Common myeloid progenitor, CD34-positive (primary cell): Measurements from ENCODE around the gene CCR3. TPM values are rescaled to one million over a fixed set of nuclear protein-coding genes. Genes with fewer than 3 reads are reported as not detected.

Experiments used
- CTCF ChIA-PET: fragments of 350-600 bp; sonication (Branson Sonifier 250); formaldehyde crosslinking; loops from one replicate; lab custom pipeline; 2021; ENCODE audit warnings: antibody characterized with exemption; lab: Charles Lee
- POLR2A ChIA-PET: fragments of 350-600 bp; sonication (Branson Sonifier 250); formaldehyde crosslinking; loops from one replicate; lab custom pipeline; 2021; ENCODE audit warnings: antibody characterized with exemption; lab: Charles Lee
- DNase-seq, 3 donors: peaks; one replicate each; pipeline versions ENCODE4 v3.0.0 to v3.0.0-alpha.2; 2013
- H3K27ac ChIP-seq, 2 experiments: 1 replicate in 1 of 2; 2 replicates in 1 of 2; pipeline ENCODE4 v1.7.0; 2013; ENCODE audit warnings: inconsistent platforms in 2 of 2, low read length in 2 of 2, mild to moderate bottlenecking in 2 of 2, low read depth in 1 of 2, moderate library complexity in 1 of 2; ENCODE audit not compliant: severe bottlenecking in 2 of 2, insufficient read depth in 1 of 2, poor library complexity in 1 of 2
- H3K27me3 ChIP-seq, 5 experiments: replicated peaks in 2 of 5; 1 replicate in 3 of 5; 2 replicates in 2 of 5; pipeline versions ENCODE4 v1.6.1 to v1.7.0; 2013; ENCODE audit warnings: low read length in 4 of 5, mild to moderate bottlenecking in 2 of 5, moderate library complexity in 2 of 5, inconsistent platforms in 1 of 5; ENCODE audit not compliant: insufficient read depth in 5 of 5, control insufficient read depth in 4 of 5
- H3K36me3 ChIP-seq, 4 experiments: 1 replicate in 2 of 4; 2 replicates in 2 of 4; pipeline versions ENCODE4 v1.6.1 to v1.7.0; 2013; ENCODE audit warnings: low read length in 3 of 4, control low read depth in 1 of 4, mild to moderate bottlenecking in 1 of 4; ENCODE audit not compliant: control insufficient read depth in 4 of 4, insufficient read depth in 4 of 4
- H3K4me1 ChIP-seq, 4 experiments: 1 replicate in 3 of 4; 2 replicates in 1 of 4; pipeline versions ENCODE4 v1.6.1 to v1.7.1; 2013; ENCODE audit warnings: low read length in 3 of 4, mild to moderate bottlenecking in 3 of 4, control low read depth in 1 of 4, inconsistent platforms in 1 of 4, moderate library complexity in 1 of 4; ENCODE audit not compliant: control insufficient read depth in 4 of 4, insufficient read depth in 4 of 4; ENCODE audit errors: control extremely low read depth in 1 of 4
- H3K4me3 ChIP-seq, 7 experiments: 1 replicate in 4 of 7; 2 replicates in 3 of 7; pipeline versions ENCODE4 v1.5.1 to v1.7.0; 2013; ENCODE audit warnings: mild to moderate bottlenecking in 7 of 7, low read length in 6 of 7, moderate library complexity in 6 of 7, inconsistent platforms in 2 of 7, low read depth in 2 of 7, control low read depth in 1 of 7; ENCODE audit not compliant: insufficient read depth in 4 of 7, control insufficient read depth in 1 of 7; ENCODE audit errors: extremely low read depth in 1 of 7
- H3K9me3 ChIP-seq, 5 experiments: 1 replicate in 4 of 5; 2 replicates in 1 of 5; pipeline versions ENCODE4 v1.6.1 to v1.7.1; 2013; ENCODE audit warnings: low read length in 4 of 5, mild to moderate bottlenecking in 2 of 5, inconsistent platforms in 1 of 5, low read depth in 1 of 5, moderate library complexity in 1 of 5; ENCODE audit not compliant: control insufficient read depth in 4 of 5, insufficient read depth in 2 of 5; ENCODE audit errors: control extremely low read depth in 1 of 5
- WGBS: methylation state at CpG from one replicate; pipeline ENCODE4 v1.1.5; 2013; ENCODE audit not compliant: insufficient coverage; 5-methylcytosine and 5-hydroxymethylcytosine counted together
- polyA plus RNA-seq: library from polyadenylated mRNA; unstranded; fragments of 120-200 nt; gene quantifications from one replicate; pipeline ENCODE4 v1.2.1, GENCODE V29; 2013

Gene CCR3
- polyA plus RNA-seq, result not detected

- 100% methylated on average over 1 of the region's 4 CpGs for WGBS
- POLR2A ChIA-PET, result no interaction called here
- CTCF ChIA-PET, result interaction anchor here (0.9 to 1.0 kb wide), 2 partner anchors 34 to 156 kb away, joined by 3 to 4 read pairs; no protein-coding TSS in a partner anchor
Measured at GRCh38 chr3:46242120-46242519, at the start of gene CCR3. Gene CCR3 (plus strand): TSS chr3:46242460. CDS start chr3:46265159, 22,699 bp downstream.

GRCh38 chr3:46192939-46193338 is 49.3 kb upstream of the CCR3 start:
- CTCF ChIA-PET, result interaction anchor here (0.9 to 1.8 kb wide), 2 partner anchors 15 to 105 kb away, joined by 4 read pairs; partner anchors contain the start of gene CCR1
- Histone ChIP-seq H3K4me3 (no peak overlapping the region), H3K36me3 (no peaks in the 10 kb centered on the region), H3K9me3 (peaks cover 3 to 35% (median 12%) of the 10 kb centered on the region in 5 experiments), H3K4me1 (peaks cover 0 to 6% (median 0%) of the 10 kb centered on the region in 4 experiments), H3K27me3 (no peaks in the 10 kb centered on the region), H3K27ac (no peak overlapping the region)
- WGBS, result no CpG with 5 or more reads among the region's 5 CpGs
- POLR2A ChIA-PET, result no interaction called here
- DNase-seq, result no peak

More at GRCh38 chr3:46242120-46242519, at the start of gene CCR3:
- no peaks in the 10 kb centered on the region for H3K27me3 ChIP-seq
- H3K4me3 ChIP-seq, result no peak within 1 kb of the TSS
- DNase-seq, result peak in 2 of 3 donors; percentile 50 to 67
- H3K9me3 ChIP-seq, result no peaks in the 10 kb centered on the region
- H3K4me1 ChIP-seq, result peaks cover 4 to 21% (median 5%) of the 10 kb centered on the region in 4 experiments
- H3K36me3 ChIP-seq, result no peaks in the 10 kb centered on the region
- H3K27ac ChIP-seq, result no peak within 1 kb of the TSS

- 82% methylated on average over 1 of the region's 1 CpG for WGBS
- H3K27ac ChIP-seq, result no peak overlapping the region
- H3K4me1 ChIP-seq, result peaks cover 0 to 5% (median 0%) of the 10 kb centered on the region in 4 experiments
- DNase-seq, result peak in 2 of 3 donors; percentile 32 to 45
- H3K27me3 ChIP-seq, result no peaks in the 10 kb centered on the region
- ChIA-PET CTCF (interaction anchor here (1.8 kb wide), 1 partner anchor 106 kb away, joined by 4 read pairs; no protein-coding TSS in a partner anchor), POLR2A (no interaction called here)
- H3K36me3 ChIP-seq, result no peaks in the 10 kb centered on the region
- peaks cover 3 to 35% (median 12%) of the 10 kb centered on the region in 5 experiments for H3K9me3 ChIP-seq
- H3K4me3 ChIP-seq, result no peak overlapping the region
Measured at GRCh38 chr3:46193436-46193835, 48.8 kb upstream of the CCR3 start.

- no peak for DNase-seq
- Histone ChIP-seq H3K36me3 (no peaks in the 10 kb centered on the region), H3K27me3 (no peaks in the 10 kb centered on the region), H3K27ac (no peak overlapping the region), H3K4me1 (peaks cover 0 to 5% (median 0%) of the 10 kb centered on the region in 4 experiments), H3K4me3 (no peak overlapping the region), H3K9me3 (peaks cover 3 to 35% (median 12%) of the 10 kb centered on the region in 5 experiments)
- POLR2A ChIA-PET, result no interaction called here
- 100% methylated on average over 1 of the region's 4 CpGs for whole genome bisulfite sequencing
- CTCF ChIA-PET, result no interaction called here
Measured at GRCh38 chr3:46194868-46195553, 47.2 kb upstream of the CCR3 start.

GRCh38 chr3:46196261-46196957 is 45.9 kb upstream of the CCR3 start:
- Histone ChIP-seq H3K27ac (no peak overlapping the region), H3K4me1 (peaks cover 0 to 4% (median 0%) of the 10 kb centered on the region in 4 experiments), H3K4me3 (no peak overlapping the region), H3K27me3 (no peaks in the 10 kb centered on the region), H3K36me3 (no peaks in the 10 kb centered on the region), H3K9me3 (peaks cover 3 to 35% (median 12%) of the 10 kb centered on the region in 5 experiments)
- ChIA-PET CTCF (no interaction called here), POLR2A (no interaction called here)
- DNase-seq, result no peak
- 100% methylated on average over 2 of the region's 7 CpGs for WGBS

- ChIA-PET POLR2A (no interaction called here), CTCF (interaction anchor here (1.5 kb wide), 2 partner anchors 9 to 14 kb away, joined by 4 to 6 read pairs; no protein-coding TSS in a partner anchor)
- Histone ChIP-seq H3K27ac (no peak overlapping the region), H3K36me3 (no peaks in the 10 kb centered on the region), H3K4me3 (no peak overlapping the region), H3K27me3 (no peaks in the 10 kb centered on the region), H3K4me1 (no peaks in the 10 kb centered on the region), H3K9me3 (peaks cover 0 to 13% (median 0%) of the 10 kb centered on the region in 5 experiments)
- 98% methylated on average over 4 of the region's 5 CpGs for WGBS
- no peak for DNase-seq
Measured at GRCh38 chr3:46200211-46200610, 42.0 kb upstream of the CCR3 start.
